IPS-20b (cell line): Measurements from ENCODE around the gene ASPDH.

Experiments used
- H3K27ac ChIP-seq: one replicate; pipeline ENCODE4 v1.5.1; 2013; ENCODE audit warnings: low read length
- H3K27me3 ChIP-seq: 2 replicates; pipeline ENCODE4 v1.6.1; 2013; ENCODE audit warnings: mild to moderate bottlenecking, low read length, inconsistent platforms; ENCODE audit not compliant: insufficient read depth
- H3K36me3 ChIP-seq: 2 replicates; pipeline ENCODE4 v1.6.1; 2013; ENCODE audit warnings: low read depth, mild to moderate bottlenecking, inconsistent platforms, low read length, moderate library complexity; ENCODE audit not compliant: insufficient read depth
- H3K4me1 ChIP-seq: 2 replicates; pipeline ENCODE4 v1.6.1; 2013; ENCODE audit warnings: mild to moderate bottlenecking, control low read depth, inconsistent platforms, low read length, moderate library complexity; ENCODE audit not compliant: insufficient read depth
- H3K4me3 ChIP-seq: 2 replicates; pipeline ENCODE4 v1.5.1; 2013; ENCODE audit warnings: mild to moderate bottlenecking, low read length, inconsistent platforms
- H3K9ac ChIP-seq: 2 replicates; pipeline ENCODE4 v1.6.1; 2013; ENCODE audit warnings: low read depth, mild to moderate bottlenecking, inconsistent platforms, low read length, moderate library complexity
- H3K9me3 ChIP-seq: 2 replicates; pipeline ENCODE4 v1.6.1; 2013; ENCODE audit warnings: mild to moderate bottlenecking, low read depth, low read length, inconsistent platforms; ENCODE audit not compliant: insufficient read depth

ASPDH gene

GRCh38 chr19:50518091-50519005, 4.6 kb upstream of the ASPDH start:
- Histone ChIP-seq H3K4me3 (no peak overlapping the region), H3K4me1 (no peaks in the 10 kb centered on the region), H3K9me3 (peaks cover 24% of the 10 kb centered on the region), H3K36me3 (no peaks in the 10 kb centered on the region), H3K27ac (no peak overlapping the region), H3K27me3 (no peaks in the 10 kb centered on the region), H3K9ac (no peak overlapping the region)

GRCh38 chr19:50517704-50518075, 4.0 kb upstream of the ASPDH start:
- Histone ChIP-seq H3K27ac (no peak overlapping the region), H3K4me3 (no peak overlapping the region), H3K36me3 (no peaks in the 10 kb centered on the region), H3K9me3 (peaks cover 20% of the 10 kb centered on the region), H3K9ac (no peak overlapping the region), H3K4me1 (no peaks in the 10 kb centered on the region), H3K27me3 (no peaks in the 10 kb centered on the region)

- Histone ChIP-seq H3K9ac (no peak overlapping the region), H3K4me3 (no peak overlapping the region), H3K27me3 (no peaks in the 10 kb centered on the region), H3K9me3 (peaks cover 18% of the 10 kb centered on the region), H3K36me3 (no peaks in the 10 kb centered on the region), H3K27ac (no peak overlapping the region), H3K4me1 (no peaks in the 10 kb centered on the region)
Observed at GRCh38 chr19:50516964-50517703, 3.4 kb upstream of the ASPDH start.

GRCh38 chr19:50516456-50516855, 2.7 kb upstream of the ASPDH start:
- H3K9ac ChIP-seq: no peak overlapping the region
- H3K27me3 ChIP-seq: no peaks in the 10 kb centered on the region
- H3K9me3 ChIP-seq: peaks cover 18% of the 10 kb centered on the region
- no peaks in the 10 kb centered on the region for H3K36me3 ChIP-seq
- H3K4me1 ChIP-seq: no peaks in the 10 kb centered on the region
- H3K27ac ChIP-seq: no peak overlapping the region
- H3K4me3 ChIP-seq: no peak overlapping the region

GRCh38 chr19:50515168-50515561, 1.5 kb upstream of the ASPDH start:
- no peaks in the 10 kb centered on the region for H3K27me3 ChIP-seq
- no peak overlapping the region for H3K4me3 ChIP-seq
- no peak overlapping the region for H3K9ac ChIP-seq
- H3K27ac ChIP-seq: no peak overlapping the region
- peaks cover 18% of the 10 kb centered on the region for H3K9me3 ChIP-seq
- no peaks in the 10 kb centered on the region for H3K36me3 ChIP-seq
- no peaks in the 10 kb centered on the region for H3K4me1 ChIP-seq

- no peak overlapping the region for H3K4me3 ChIP-seq
- no peaks in the 10 kb centered on the region for H3K27me3 ChIP-seq
- H3K9me3 ChIP-seq: peaks cover 14% of the 10 kb centered on the region
- no peak overlapping the region for H3K9ac ChIP-seq
- no peaks in the 10 kb centered on the region for H3K4me1 ChIP-seq
- no peaks in the 10 kb centered on the region for H3K36me3 ChIP-seq
- H3K27ac ChIP-seq: no peak overlapping the region
Observed at GRCh38 chr19:50514346-50515167, 844 bp upstream of the ASPDH start.

- Histone ChIP-seq H3K27me3 (0 out of 2 replicates have a peak, but pooled peaks cover under 1% of the 10 kb centered on the region), H3K4me3 (no peak overlapping the region), H3K36me3 (no peaks in the 10 kb centered on the region), H3K9ac (no peak overlapping the region), H3K9me3 (peaks cover 10% of the 10 kb centered on the region; the same call in 1 of the 2 replicates), H3K27ac (no peak overlapping the region), H3K4me1 (no peaks in the 10 kb centered on the region)
Observed at GRCh38 chr19:50512999-50513745, 541 bp downstream of the ASPDH start.

- Histone ChIP-seq H3K4me1 (no peaks in the 10 kb centered on the region), H3K36me3 (no peaks in the 10 kb centered on the region), H3K4me3 (no peak overlapping the region), H3K27me3 (peaks cover 5% of the 10 kb centered on the region; the same call in 1 of the 2 replicates), H3K9me3 (peaks cover 10% of the 10 kb centered on the region; the same call in 1 of the 2 replicates), H3K9ac (no peak overlapping the region), H3K27ac (no peak overlapping the region)
Observed at GRCh38 chr19:50512112-50512998, 1.4 kb downstream of the ASPDH start.

GRCh38 chr19:50511069-50511822, 2.5 kb downstream of the ASPDH start, which contains the start of gene JOSD2:
Gene JOSD2 (minus strand): TSS chr19:50511191. CDS start chr19:50510431, 760 bp downstream.
- Histone ChIP-seq H3K9me3 (peaks cover 10% of the 10 kb centered on the region; the same call in 1 of the 2 replicates), H3K27ac (no peak within 1 kb of the TSS), H3K27me3 (peaks cover 5% of the 10 kb centered on the region; the same call in 1 of the 2 replicates), H3K36me3 (no peaks in the 10 kb centered on the region), H3K4me3 (peak within 1 kb of the TSS; percentile 60), H3K4me1 (no peaks in the 10 kb centered on the region), H3K9ac (peak within 1 kb of the TSS; percentile 59; the same call in 1 of the 2 replicates)

GRCh38 chr19:50510700-50511068, 3.0 kb downstream of the ASPDH start:
- Histone ChIP-seq H3K9ac (no peak overlapping the region), H3K4me1 (no peaks in the 10 kb centered on the region), H3K27ac (no peak overlapping the region)

More at GRCh38 chr19:50510700-50511068, 3.0 kb downstream of the ASPDH start:
- Histone ChIP-seq H3K36me3 (no peaks in the 10 kb centered on the region), H3K4me3 (peak overlapping the region; percentile 60; the same call in 1 of the 2 replicates), H3K27me3 (peaks cover 5% of the 10 kb centered on the region; the same call in 1 of the 2 replicates), H3K9me3 (peaks cover 14% of the 10 kb centered on the region)
